ENCODE results near the gene SRRM4. TPM values are rescaled to one million over a fixed set of nuclear protein-coding genes. Genes with fewer than 3 reads are reported as not detected.
A peak's percentile ranks its signal among the peaks of the same experiment; 100 is the strongest.

SRRM4 gene
- total RNA-seq, 4 donors from 2014 or later: under 0.01 to 0.14 (median 0.09) TPM; not detected in 1

- DNase-seq: no peak
- H3K4me3 ChIP-seq: no peak overlapping the region
- no peak overlapping the region for H3K27ac ChIP-seq
- intact Hi-C loops (cut with DNase I; ENCODE audit: low total_unique reads): no loop called here
- H3K9me3 ChIP-seq: no peaks in the 10 kb centered on the region
- TF ChIP-seq CTCF (IDR thresholded peaks at IDR 0.05) (no peak), POLR2A (IDR thresholded peaks at IDR 0.05) (no peak)
- H3K27me3 ChIP-seq: no peaks in the 10 kb centered on the region
- no peaks in the 10 kb centered on the region for H3K4me1 ChIP-seq
- H3K36me3 ChIP-seq: no peaks in the 10 kb centered on the region
These were observed 189.9 kb downstream of the SRRM4 start for GRCh38 chr12:119171291-119171690.

- no peak overlapping the region for H3K27ac ChIP-seq
- DNase-seq: no peak
- H3K4me1 ChIP-seq: no peaks in the 10 kb centered on the region
- intact Hi-C loops (cut with DNase I; ENCODE audit: low total_unique reads): no loop called here
- no peak for TF ChIP-seq CTCF (IDR thresholded peaks at IDR 0.05)
- no peak for TF ChIP-seq POLR2A (IDR thresholded peaks at IDR 0.05)
- H3K36me3 ChIP-seq: no peaks in the 10 kb centered on the region
- H3K4me3 ChIP-seq: no peak overlapping the region
- no peaks in the 10 kb centered on the region for H3K9me3 ChIP-seq
- H3K27me3 ChIP-seq: no peaks in the 10 kb centered on the region
These were observed 190.5 kb downstream of the SRRM4 start for GRCh38 chr12:119171691-119172425.

- Histone ChIP-seq H3K4me1 (no peaks in the 10 kb centered on the region), H3K9me3 (no peaks in the 10 kb centered on the region), H3K27me3 (no peaks in the 10 kb centered on the region), H3K4me3 (no peak overlapping the region), H3K36me3 (no peaks in the 10 kb centered on the region), H3K27ac (peak overlapping the region; percentile 82 to 94)
- no peak for TF ChIP-seq CTCF (IDR thresholded peaks at IDR 0.05)
- TF ChIP-seq POLR2A (IDR thresholded peaks at IDR 0.05): no peak
- no peak for DNase-seq
- intact Hi-C loops (cut with DNase I; ENCODE audit: low total_unique reads): no loop called here
These were observed 193.7 kb downstream of the SRRM4 start for GRCh38 chr12:119175081-119175480.

GRCh38 chr12:119176267-119177055 is 195.1 kb downstream of the SRRM4 start:
- Histone ChIP-seq H3K9me3 (no peaks in the 10 kb centered on the region), H3K36me3 (no peaks in the 10 kb centered on the region), H3K4me1 (no peaks in the 10 kb centered on the region), H3K27ac (peak overlapping the region; percentile 82 to 94), H3K4me3 (peak overlapping the region; percentile 24 to 48), H3K27me3 (no peaks in the 10 kb centered on the region)
- intact Hi-C loops (cut with DNase I; ENCODE audit: low total_unique reads): no loop called here
- peak; percentile 91 to 97 for DNase-seq
- peak; percentile 77 to 86 for TF ChIP-seq POLR2A (IDR thresholded peaks at IDR 0.05)
- no peak for TF ChIP-seq CTCF (IDR thresholded peaks at IDR 0.05)

GRCh38 chr12:119177056-119177325 is 195.7 kb downstream of the SRRM4 start:
- peak overlapping the region; percentile 82 to 94 for H3K27ac ChIP-seq
- no peaks in the 10 kb centered on the region for H3K4me1 ChIP-seq
- no peak for TF ChIP-seq CTCF (IDR thresholded peaks at IDR 0.05)
- no peak for TF ChIP-seq POLR2A (IDR thresholded peaks at IDR 0.05)
- no peaks in the 10 kb centered on the region for H3K36me3 ChIP-seq
- H3K4me3 ChIP-seq: no peak overlapping the region
- no peak for DNase-seq
- no peaks in the 10 kb centered on the region for H3K9me3 ChIP-seq
- intact Hi-C loops (cut with DNase I; ENCODE audit: low total_unique reads): no loop called here
- no peaks in the 10 kb centered on the region for H3K27me3 ChIP-seq

All from uterus (tissue), 4 donors.